ENCODE results near the gene AATF.

GRCh38 chr17:36940313-36941264, 8.2 kb upstream of the AATF start:
- TF ChIP-seq EZH2 (IDR thresholded peaks at IDR 0.05; ENCODE audit: borderline replicate concordance, insufficient read depth, low read length, poor library complexity, severe bottlenecking), result peak; percentile 99
- TF ChIP-seq CTCF (IDR thresholded peaks at IDR 0.05; ENCODE audit: poor library complexity, severe bottlenecking), result no peak
- TF ChIP-seq SMC3 (conservative IDR thresholded peaks at IDR 0.05; ENCODE audit: poor library complexity), result no peak
- TF ChIP-seq POLR2AphosphoS5 (IDR thresholded peaks at IDR 0.05), result peak; percentile 5
- TF ChIP-seq TAF1 (IDR thresholded peaks at IDR 0.05; ENCODE audit: low read depth), result no peak
- no peak for TF ChIP-seq REST (IDR thresholded peaks at IDR 0.05; ENCODE audit: borderline replicate concordance)
